Measurements from ENCODE around the gene EIF5A.
"Not testable (repeated sequence)": the region's sequence is repeated elsewhere in the genome, so short reads cannot be mapped to it uniquely, and the experiment has no call there.

The EIF5A gene

GRCh38 chr17:7332600-7333069, 25.2 kb downstream of the EIF5A start:
- not testable (repeated sequence) for DNase-seq

DNA sequence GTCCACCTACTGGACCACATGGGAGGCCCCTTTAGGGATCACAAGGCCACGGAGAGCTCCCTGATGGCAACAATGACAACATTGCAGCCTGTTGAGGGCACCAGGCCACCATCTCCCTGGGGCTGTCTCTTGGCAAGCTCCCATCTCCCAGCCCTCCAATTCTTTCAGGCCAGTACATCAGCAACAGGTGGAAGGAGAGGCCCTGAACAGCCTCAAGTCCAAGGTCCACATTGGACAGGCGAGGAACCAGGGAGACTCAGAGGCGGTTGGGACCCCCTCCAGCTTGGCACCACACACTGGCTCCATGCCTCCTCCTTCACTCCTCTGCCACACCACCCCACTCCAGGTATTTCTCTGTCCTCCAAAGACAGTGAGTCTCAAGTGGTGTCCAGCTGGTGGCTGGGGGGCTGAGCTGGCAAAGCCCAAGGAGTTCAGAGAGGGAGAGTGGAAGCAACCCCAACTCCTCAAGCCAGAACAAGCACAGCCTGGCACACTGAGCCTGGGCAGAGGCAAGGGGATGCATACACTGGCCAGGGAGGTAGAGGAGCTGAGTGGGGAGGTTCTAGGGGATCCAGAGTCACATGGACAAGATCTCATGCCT, 27.6 kb downstream of the EIF5A start:
- DNase-seq = no peak

DNA sequence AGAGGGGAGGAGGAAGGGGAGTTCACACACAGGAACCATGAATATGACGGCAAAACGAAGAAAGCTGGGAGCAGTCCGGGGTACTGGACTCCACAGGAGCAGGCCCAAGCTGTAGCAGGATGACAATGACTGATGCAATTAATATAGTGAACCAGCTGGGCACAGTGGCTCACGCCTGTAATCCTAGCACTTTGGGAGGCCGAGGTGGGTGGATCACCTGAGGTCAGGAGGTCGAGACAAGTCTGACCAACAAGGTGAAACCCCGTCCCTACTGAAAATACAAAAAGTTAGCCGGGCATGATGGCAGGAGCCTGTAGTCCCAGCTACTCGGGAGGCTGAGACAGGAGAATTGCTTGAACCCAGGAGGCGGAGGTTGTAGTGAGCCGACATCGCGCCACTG, 28.3 kb downstream of the EIF5A start:
- not testable (repeated sequence) for DNase-seq

DNA sequence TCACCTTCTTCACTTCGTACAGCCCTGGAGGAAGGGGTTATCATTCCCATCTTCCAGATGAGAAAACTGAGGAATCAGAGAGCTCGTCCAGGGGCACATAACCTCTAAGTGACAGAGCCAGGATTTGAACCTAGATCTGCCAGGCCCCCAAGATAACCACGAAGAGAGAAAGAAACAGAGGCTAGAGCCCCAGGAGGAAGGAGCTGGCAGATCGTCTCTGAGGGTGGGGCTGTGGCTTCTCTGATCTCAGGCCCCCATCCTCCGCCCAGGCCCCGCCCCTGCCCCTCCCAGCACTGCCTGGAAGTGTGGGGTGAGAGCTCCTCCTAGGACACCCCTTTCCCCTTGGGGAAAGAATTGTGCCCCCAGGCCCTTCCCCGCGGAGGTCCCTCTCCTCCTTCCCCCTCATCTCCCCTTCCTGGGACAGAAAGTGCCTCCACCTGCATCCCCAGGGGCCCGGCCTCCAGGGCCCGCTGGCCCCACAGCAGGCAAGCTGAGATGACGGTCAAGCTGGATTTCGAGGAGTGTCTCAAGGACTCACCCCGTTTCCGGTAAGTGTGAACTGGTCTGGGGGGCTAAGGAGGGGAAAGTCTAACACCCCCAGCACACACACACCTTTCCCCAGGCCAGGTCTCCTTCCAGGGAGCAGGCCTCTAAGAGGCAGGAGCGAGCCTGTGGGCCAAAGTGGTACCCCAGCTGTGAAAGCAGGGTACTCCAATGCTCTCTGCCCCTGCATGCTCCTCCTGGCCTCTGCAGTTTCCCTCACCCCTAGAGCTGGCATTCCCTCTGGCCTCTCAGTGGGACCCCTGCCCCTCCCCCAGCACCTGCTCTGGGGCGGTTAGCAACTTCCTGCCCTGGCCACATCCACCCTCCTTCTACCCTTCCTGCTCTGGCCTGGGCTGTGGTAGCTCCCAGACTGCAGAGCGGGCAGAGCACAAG, 29.1 kb downstream of the EIF5A start, which contains the start of gene ACAP1:
Gene ACAP1, plus strand, starts transcription at position 290 of the 936 bp plus-strand sequence. Its CDS starts 206 bp downstream, at position 496.
- DNase-seq = no peak

GRCh38 chr17:7337600-7337999, 30.2 kb downstream of the EIF5A start:
- DNase-seq = not testable (repeated sequence)

DNA sequence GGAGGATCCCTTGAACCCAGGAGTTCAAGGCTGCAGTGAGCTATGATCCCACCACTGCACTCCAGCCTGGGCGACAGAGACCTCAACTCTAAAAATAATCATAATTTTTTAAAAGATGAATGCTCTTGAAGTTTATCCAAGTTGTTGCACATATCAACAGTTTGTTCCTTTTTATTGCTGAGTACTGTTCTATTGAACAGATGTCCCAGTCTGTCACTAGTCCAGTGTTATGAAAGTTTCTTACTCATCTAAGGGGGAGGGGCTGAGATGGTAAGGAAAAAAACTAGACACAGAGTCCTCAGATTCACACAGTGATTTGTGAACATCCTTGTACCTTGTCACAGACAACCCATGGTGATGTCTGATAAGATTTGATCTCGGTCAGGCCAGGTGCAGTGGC, 32.8 kb downstream of the EIF5A start:
- no peak for DNase-seq

DNA sequence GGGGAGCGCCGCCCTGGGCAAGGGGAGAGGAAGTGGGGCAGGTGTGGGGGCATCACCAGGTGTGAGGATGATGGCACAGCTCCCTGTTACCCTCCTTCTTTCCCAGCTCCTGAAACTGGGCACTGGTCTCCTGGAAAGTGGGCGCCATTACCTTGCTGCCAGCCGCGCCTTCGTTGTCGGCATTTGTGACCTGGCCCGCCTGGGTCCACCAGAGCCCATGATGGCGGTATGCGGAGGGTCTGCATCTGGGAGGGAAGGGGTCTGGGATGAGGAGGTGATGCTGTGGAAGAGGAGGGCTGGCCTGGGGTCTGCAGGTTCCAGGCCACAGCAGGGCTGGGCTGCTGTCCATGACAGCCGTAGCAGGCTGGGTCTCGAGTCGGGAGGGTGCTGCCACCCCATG, 34.4 kb downstream of the EIF5A start:
- no peak for DNase-seq

DNA sequence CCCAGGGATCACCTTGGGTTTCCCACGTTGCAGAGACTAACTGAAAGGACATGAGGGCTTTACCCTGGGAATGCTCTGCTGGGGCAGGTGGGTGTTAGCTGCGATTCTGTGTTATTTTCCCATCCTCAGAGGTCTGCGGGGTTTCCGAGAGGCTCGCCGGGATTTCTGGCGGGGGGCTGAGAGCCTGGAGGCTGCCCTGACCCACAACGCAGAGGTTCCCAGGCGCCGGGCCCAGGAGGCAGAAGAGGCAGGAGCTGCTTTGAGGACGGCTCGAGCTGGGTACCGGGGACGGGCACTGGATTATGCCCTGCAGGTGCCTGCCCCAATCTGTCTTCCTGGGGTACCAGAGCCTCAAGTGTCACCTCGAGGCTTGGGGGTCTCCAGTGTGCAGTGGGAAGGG, 35.8 kb downstream of the EIF5A start:
- DNase-seq = no peak

DNA sequence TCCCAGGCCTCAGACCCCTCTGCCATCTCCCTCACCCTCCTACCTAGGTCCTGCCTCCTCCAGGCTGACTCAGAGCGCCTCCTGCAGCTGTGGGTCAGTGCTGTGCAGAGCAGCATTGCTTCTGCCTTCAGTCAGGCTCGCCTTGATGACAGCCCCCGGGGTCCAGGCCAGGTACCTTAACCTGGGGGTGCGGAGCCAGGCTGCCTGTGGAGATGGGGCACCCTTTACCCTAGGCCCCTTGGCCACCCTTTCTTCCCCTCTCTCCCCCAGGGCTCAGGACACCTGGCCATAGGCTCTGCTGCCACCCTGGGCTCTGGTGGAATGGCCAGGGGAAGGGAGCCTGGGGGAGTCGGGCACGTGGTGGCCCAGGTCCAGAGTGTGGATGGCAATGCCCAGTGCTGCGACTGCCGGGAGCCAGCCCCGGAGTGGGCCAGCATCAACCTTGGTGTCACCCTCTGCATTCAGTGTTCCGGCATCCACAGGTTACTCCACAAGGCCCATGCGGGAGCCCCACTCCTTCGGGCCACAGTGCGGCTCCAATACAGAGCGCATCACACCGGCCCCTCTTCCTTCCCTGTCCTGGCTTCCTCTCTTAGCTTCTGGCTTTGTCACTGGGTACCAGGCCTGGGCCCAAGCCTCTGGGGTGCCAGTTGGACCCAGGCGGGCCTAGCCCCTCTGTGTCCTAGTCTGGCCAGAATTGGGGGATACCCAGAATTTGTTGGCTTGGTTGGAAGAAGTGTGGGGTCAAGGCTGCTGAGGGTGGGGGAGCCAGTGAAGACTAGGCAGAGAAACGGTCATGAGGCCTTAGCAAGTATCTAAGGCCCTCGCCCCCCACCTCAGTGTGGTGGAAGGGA, 39.6 kb downstream of the EIF5A start:
- no peak for DNase-seq

DNA sequence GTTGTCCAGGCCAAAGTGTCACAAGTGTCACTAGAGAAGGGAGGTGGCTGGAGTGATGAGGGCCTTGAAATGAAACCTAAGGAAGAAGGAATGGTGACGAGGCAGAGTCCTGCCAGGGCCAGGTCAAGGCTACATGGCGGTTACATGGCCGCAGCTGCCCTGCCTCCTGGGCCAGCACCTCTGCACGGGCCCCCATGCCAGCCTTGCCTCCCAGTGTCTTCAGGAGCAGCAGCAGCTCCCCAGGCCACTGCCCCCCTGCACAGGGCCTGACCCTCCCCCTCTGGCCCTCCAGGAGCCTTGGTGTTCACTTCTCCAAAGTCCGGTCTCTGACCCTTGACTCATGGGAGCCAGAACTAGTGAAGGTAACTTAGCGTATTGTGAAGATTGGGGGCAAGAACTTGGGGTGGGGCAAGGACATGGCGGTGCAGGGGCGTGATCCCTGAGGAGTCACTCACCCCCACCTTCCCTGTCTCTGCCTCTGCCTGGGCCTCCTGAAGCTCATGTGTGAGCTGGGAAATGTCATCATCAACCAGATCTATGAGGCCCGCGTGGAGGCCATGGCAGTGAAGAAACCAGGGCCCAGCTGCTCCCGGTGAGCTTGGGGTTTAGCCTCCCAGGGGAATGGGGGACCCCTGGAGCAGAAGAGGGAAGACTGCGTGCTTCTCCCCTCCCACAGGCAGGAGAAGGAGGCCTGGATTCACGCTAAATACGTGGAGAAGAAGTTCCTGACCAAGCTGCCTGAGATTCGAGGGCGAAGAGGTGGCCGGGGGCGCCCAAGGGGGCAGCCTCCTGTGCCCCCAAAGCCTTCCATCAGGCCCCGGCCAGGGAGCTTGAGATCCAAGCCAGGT, 40.4 kb downstream of the EIF5A start:
- no peak for DNase-seq

GRCh38 chr17:7348478-7349242, 41.2 kb downstream of the EIF5A start:
- DNase-seq = peak; percentile 63

DNA sequence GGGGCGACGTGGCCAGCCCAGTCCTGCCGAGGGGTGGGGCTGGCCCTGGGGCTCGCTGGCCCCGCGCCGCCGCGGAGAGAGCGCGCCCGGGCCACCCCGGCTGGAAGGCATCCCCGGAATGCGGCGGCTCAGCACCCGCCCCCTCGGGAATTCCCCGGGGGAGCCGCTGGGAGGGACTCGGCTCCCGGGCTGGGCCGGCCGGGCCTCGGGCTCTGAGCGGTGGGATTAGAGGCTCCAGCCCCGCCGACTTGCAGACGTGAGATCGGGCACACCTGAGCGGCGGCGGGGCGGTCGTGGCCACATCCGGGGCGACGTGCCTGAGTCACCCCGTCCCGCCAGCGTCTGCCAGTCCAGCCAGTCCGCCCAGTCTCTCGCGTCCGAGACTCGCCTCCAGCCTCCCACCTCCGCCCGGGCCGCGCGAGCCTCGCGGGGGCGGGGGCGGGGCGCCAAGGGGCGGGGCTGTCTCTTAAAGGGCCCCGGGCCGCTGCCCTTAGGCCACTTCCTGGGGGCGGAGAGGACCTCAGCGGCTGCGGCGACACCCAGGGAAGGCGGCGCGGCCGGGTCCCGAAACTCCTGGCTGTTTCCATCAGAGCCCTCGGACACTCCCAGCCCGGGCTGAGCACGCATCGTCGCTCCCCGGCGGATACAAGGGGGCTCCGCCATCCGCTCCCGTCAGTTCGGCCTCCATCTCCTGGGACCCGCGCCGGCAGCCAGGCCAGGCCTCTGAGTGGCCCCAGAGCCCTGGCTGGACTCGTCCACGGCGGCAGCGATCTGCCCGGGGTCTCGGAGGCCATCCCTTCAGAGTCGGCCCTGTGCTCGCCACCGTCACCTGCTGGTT, 44.5 kb downstream of the EIF5A start, which contains the start of gene KCTD11:
Gene KCTD11, plus strand, starts transcription at position 498 of the 838 bp plus-strand sequence.
- DNase-seq = peak; percentile 94

DNA sequence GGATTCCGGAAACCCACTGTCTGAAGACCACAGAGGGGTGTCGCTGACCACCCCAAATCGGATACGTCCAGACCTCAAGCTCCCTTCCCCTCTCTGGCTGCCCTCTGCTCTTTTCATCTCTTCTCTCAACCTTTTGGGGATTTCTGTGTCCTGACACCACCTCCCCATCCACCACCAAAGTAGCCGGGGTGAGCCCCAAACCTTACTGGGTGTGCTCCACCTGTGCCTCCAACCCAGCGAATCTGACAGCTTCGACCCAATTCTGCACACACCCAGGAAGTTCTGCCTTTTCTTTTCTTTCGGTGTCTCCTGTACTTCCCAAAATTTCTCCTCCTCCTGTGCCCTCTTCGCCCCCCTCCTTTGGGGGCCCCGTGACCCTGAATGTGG, 45.1 kb downstream of the EIF5A start:
- no peak for DNase-seq

DNA sequence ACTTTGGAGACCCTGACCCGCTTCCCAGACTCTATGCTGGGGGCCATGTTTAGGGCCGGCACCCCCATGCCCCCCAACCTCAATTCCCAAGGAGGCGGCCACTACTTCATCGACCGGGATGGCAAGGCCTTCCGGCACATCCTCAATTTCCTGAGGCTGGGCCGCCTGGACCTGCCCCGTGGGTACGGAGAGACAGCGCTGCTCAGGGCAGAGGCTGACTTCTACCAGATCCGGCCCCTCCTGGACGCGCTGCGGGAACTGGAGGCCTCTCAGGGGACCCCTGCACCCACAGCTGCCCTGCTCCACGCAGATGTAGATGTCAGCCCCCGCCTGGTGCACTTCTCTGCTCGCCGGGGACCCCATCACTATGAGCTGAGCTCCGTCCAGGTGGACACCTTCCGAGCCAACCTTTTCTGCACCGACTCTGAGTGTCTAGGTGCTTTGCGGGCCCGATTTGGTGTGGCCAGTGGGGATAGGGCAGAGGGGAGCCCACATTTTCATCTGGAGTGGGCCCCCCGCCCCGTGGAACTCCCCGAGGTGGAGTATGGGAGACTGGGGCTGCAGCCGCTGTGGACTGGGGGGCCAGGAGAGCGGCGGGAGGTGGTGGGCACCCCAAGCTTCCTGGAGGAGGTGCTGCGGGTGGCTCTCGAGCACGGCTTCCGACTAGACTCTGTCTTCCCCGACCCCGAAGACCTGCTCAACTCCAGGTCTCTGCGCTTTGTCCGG, 45.6 kb downstream of the EIF5A start:
- no peak for DNase-seq

GRCh38 chr17:7354262-7354843, 46.9 kb downstream of the EIF5A start:
- peak; percentile 64 for DNase-seq

DNA sequence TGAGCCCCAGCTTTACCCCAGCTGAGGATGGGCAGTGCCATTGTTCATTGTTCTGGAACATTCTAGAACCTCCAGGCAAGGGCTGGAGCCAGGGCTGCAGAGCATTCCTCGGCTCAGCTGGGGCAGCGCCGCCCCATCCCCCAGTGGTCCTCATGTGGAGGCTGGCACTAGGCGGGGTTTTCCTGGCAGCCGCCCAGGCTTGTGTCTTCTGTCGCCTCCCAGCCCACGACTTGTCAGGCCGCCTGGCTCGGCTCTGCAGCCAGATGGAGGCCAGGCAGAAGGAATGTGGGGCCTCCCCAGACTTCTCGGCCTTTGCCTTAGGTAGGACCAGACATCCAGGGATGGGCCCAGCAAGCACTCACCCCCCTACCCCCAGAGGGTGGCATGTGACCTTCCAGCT, 47.6 kb downstream of the EIF5A start, which contains the start of gene TMEM95:
Gene TMEM95, plus strand, starts transcription at position 104 of the 400 bp plus-strand sequence. Its CDS starts 49 bp downstream, at position 153.
- peak; percentile 29 for DNase-seq

DNA sequence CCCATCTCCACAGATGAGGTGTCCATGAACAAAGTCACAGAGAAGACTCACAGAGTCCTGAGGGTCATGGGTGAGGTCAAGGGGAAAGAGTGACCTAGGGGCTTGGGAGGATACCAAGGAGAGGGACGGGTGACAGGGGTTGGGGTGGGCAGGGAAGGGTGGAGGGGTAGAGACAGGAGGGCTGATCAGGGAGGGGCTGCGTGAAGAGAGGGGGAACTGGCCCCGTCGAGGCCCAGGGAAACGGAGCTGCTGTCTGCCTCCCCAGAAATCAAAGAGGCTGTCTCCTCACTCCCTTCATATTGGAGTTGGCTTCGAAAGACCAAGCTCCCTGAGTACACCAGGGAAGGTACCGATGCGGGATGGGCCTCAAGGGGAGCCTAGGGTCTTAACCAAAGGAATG, 48.1 kb downstream of the EIF5A start:
- no peak for DNase-seq

DNA sequence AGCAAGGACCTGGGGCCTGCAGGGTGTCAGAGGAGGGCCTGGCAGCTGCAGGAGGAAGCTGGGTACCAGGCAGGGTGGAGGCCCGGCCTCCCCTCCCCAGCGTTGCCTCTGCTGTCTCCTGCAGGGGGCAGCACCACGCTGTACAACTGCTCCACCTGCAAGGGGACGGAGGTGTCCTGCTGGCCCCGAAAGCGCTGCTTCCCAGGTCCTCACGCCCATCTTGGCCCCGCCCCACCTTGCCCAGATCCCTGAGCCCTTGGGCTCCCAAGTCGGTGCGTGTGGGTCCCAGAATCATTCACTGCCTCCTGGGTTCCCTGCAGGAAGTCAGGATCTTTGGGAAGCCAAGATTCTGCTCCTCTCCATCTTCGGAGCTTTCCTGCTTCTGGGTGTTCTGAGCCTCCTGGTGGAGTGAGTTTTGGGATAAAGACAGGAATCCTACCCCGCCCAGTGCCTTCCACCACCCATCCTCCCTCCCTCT, 48.7 kb downstream of the EIF5A start:
- peak; percentile 56 for DNase-seq

DNA sequence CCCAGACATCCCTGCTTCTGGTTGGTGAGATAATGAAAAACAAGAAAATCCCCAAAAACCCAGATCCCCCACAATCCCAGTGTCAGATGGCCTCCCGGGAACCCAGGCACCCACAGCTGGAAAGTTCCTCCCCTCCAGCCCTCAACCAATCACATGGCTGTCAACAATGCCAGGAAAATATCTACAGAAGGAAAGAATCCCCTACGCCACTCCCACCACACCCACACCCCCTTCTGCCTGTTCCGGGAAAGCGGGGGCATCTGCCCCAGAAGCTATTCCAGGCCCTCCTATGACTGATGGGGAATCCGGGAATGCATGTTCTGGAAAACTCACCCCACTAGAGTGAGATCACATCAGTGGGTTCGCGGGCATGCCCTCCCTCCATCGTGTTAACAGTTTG, 49.3 kb downstream of the EIF5A start:
- peak; percentile 29 for DNase-seq

Data from fibroblast of skin of right quadriceps (primary cell).